Activated CD8-positive, alpha-beta memory T cell treated with anti-CD3 and anti-CD28 coated beads for 1 hour (primary cell): ENCODE data around the gene PTEN.

Experiments
- DNase-seq, 2 donors: peaks; one replicate each; pipeline ENCODE4 v3.0.0-alpha.2; 2020; ENCODE audit warnings: low read depth in 1 of 2; ENCODE audit errors: extremely low read depth in 1 of 2

PTEN gene

DNA sequence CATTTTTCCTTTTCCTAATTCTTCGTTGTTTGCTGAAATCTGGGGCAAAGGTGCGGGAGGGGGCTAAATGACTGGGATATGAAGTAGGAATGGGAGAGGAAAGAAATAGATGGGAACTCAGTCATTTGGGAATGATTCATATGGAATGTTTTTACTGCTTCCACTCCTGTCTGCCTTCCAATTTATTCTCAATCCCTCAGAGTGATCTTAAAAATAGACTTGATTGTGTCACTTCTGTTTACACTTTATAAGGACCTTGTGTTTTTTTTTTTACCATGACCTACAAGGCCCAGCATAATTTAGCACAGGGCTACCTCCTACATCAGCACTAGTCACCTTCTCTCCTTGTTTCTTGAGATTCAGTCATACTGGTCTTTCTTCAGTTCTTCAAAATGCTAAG, 97.9 kb downstream of the PTEN start:
- DNase-seq: no peak

DNA sequence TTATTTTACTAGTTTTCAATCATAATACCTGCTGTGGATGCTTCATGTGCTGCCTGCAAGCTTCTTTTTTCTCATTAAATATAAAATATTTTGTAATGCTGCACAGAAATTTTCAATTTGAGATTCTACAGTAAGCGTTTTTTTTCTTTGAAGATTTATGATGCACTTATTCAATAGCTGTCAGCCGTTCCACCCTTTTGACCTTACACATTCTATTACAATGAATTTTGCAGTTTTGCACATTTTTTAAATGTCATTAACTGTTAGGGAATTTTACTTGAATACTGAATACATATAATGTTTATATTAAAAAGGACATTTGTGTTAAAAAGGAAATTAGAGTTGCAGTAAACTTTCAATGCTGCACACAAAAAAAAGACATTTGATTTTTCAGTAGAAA, 103.0 kb downstream of the PTEN start:
- DNase-seq: no peak

DNA sequence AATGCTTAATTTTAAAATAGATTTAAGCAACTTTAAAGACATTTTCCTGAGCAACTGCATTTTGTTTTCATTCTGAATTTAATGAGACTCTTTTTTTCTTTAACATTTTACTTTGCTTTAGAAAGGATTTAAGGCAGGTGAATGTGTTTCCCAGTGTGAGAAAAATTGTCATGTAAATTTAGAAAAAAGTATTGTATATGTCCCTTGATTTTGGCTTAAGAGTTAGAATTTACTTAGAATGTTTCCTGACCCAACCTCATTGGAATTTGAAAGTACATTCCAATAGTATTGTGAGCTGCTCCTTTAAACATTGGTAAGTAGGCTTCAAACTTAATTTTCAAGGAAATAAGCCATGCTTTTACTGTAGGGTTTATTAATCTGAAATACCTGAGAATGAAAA, 110.2 kb downstream of the PTEN start:
- DNase-seq: no peak

DNA sequence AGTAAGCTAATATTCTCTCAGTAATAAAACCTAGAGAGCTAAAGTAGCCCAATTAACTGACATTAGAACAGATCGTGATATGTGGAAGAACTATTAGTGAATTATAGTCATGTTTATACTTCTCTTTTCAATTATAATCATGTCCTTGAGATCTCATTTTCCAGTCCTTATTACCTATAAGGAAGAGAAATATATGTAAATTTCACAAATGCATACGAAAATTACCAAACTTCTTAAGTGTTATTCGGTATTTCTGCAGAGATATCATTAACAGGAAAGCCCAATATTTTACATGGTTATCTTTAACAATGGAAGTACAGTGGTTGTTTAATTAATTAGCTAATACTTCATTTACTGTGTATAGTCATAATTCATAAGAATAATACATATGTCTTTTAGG, 110.7 kb downstream of the PTEN start:
- DNase-seq: no peak

DNA sequence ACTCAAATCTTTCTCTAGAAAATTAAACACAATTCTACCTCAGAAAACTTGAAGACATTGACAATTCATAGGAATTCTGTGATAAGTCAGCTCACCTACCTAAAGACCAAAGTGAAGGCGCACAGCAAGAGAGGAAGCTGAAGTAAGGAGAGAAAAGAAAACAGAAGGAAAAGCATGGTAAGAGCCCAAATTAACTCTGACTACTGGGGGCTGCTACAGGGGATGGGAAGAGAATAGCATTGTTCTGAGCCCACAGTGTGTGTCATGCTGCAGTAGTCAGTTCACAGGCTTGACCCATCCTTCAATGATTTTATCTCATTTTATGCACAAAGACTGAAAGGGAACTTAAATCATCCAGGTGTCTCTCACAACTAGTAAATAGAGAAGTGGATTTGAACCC, 111.3 kb downstream of the PTEN start:
- DNase-seq: no peak

DNA sequence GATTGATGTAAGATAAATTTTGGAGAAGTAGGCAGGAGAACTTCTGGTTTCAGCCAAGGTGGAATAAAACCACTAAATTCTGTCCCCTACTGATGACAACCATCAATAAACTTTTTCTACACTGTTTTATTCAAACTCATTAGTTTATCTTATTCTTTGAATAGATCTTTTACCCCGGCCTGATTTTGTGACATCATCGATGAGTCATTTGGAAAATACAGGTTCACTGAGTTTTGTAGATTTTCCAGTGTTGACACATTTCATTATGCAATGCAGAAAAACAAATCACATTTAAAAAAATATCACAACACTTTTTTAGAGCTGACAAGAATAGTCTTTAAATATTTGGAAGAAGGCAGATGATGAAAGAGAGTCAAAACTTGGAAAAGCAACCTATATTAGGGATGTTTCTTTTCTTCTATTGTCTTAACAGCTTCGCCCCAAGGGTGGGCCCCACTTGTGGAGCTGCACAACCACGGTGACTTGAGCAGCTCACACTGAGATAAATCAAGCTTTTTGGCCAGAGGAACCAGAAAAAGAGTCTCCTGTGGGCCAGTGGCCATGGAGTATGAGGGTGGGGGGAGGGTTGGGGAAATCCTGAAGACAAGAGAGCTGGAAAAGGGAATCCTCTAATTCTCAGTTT, 112.8 kb downstream of the PTEN start:
- DNase-seq: no peak

DNA sequence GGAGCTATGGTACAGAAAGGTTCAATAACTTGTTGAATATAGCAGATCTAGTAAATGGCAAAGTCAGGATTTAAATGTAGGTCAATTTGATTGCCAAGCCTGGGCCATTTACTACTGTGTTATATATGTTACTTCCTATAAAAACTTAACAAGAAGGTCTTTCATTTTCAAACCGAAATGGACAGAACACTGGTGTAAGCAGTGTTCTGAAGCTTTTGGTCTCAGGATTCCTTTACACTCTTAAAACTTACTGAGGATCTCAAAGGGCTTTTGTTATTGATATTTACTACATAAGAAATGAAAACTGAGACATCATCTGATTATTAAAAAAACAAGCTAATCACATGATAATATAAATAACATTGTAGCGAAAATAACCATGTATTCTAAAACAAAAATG, 114.7 kb downstream of the PTEN start:
- DNase-seq: no peak

DNA sequence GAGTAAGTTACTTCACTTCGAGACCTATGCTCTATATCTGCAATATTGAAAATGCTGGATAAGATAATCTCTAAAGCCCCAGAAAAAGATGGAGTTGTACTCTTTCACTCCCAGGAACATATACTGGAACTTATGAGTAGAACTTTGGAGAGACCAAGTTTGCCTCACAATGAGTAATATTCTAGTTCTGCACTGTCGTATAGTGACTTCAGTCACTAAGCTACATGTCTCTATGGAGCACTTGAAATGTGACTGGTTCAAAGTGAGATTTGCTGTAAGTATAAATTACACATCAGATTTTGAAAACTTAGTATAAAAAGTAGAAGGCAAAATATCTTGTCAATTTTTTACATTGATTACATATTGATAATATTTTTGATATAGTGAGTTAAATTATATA, 116.4 kb downstream of the PTEN start:
- no peak for DNase-seq

DNA sequence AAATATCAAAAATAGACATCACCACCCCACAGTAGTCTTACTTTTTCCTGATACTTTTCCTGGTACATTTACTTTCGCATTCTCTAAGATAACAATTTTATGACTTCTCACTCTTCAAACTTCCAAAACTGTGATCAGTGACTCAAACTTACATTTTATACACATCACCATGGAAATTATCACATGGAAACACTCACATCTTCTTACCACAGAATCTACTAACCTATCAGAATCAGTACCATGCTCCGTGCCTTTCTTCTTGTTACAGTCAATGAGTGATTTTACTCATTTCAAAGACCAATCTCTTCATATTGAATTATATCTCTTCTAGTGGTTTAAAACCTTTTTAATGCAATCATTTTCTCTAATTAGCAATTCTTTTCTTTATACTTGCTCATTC, 120.3 kb downstream of the PTEN start:
- no peak for DNase-seq

DNA sequence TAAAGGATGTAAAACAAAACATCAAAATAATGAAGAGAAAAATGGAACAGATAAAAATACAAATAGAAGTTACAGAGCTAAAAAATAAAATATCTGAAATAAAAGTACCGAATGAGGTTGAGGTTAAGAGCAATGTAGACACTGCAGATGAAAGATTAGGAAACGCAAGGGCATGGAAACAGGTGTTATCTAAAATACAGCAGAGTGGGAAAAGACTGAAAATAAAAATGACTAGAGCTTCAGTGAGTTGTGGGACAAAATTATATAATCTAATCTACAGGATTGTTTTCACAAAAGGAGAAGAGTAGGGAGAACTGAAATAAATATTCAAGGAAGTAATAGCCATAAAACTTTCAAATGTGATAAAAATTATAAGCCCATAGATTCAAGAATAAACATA, 123.8 kb downstream of the PTEN start:
- no peak for DNase-seq

DNA sequence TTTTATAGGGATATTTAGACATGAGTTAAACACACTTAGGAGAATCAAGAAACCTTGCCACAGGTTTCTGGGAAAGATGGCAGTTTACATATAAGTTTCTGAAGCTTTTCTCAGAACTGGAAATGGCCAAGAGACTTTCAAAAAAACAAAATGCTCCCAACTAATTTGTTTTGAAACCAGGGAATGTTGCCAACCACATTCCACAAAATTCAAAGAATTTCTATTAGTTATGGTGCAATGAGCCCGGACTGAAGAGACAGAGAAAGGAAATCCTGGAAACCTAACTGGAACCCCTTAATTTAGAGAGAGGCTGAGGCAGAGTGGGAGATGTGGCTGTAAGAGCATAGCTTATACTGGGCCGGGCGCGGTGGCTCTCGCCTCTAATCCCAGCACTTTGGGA, 128.5 kb downstream of the PTEN start:
- no peak for DNase-seq

DNA sequence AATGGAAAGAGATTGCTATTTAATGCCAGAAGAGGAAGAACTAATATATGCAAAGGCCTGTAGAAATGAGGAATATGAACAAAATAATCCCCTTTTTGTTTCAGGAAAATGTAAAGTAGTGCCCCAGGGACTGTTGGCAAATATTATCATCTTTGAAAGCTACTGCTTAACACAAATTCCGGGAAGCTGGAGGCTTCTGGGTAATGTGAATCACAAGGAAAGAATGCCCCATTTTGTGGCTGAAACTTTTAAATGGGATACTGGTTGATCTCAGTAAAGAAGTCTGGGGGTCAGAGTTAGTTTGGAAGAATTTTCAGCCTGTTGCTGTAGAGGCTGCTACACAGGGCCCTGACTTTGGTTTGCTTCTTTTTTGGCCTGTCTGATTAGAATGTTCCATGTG, 141.0 kb downstream of the PTEN start:
- no peak for DNase-seq

DNA sequence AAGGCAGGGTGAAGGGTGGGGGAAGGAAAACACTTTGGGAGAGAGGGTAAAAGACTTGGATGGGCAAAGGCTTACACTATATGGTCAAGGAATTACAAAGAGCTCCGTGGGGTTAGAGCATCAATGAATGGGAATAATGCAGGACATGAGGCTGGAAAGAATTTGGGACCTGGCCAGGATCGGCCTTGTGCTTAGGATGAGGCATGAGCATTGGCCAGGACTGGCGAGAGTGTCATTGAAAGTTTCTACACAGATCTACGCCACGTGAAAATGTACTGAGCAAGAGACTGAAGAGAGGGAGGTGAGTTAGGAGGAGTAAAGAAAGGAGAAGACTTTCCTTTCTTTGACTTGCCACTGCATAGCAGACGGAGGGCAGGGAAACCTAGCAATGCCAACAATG, 142.8 kb downstream of the PTEN start:
- no peak for DNase-seq

DNA sequence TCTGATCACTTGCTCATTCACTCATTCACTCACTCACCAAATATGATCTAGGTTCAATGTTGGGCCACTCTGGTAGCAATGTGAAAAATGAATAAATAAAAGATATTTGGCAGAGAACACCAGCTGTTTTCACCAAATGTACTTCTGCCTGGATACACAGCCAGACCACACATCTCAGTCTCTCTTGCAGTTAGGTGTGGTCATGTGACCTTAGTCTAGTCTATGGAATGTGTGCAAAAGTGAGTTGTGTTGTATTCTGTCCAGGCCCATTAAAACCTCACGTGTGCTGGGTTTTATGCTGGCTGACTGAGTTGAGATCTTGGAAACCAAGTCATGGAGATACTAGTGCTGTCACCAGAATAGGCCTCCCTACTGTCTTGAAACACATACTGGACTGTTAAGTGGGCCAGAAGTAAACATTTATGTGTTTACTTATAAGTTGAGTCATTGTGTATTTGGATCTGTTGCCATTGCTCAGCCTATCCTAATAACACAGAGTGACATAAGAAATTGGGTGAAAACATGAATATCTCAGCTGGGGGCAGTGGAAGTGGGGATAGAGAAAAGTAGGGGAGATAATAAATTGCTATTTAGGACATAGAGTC, 145.5 kb downstream of the PTEN start:
- DNase-seq: no peak

DNA sequence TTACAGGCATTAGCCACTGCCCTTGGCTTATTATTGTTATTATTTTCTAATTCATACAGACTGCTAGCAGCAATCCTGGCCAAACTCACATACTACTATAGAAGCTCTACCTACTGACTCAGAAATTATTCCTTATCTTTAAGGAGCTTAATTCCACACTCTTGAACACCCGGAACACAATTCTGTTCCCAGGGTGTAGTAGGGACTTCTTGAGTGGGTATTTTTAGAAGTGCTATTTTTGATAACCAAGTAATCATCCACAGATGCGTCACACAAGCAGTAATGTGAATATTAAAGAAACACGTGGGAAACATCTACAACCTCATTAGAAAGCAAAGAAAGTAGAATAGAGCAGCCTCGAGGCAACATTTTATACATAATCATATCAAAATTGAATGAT, 149.2 kb downstream of the PTEN start:
- DNase-seq: no peak

DNA sequence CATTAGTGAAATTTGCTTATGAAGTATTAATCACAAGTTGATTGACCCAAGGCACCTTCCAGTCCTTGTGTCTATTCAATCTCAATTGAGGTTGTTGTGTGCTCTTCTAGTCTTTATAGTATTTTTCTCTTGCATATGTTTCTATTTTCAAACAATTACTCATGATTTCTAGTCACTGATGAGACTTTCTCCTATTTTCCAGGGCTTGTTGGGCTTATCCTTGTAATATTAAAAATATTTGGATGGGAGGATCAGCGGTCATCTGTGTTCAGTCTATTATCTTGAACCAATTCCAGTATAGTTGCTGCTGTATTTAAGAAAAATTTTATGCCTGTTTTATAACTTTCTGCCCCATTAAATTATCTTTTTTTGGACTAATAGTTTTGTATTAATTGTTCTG, 154.4 kb downstream of the PTEN start:
- DNase-seq: no peak

DNA sequence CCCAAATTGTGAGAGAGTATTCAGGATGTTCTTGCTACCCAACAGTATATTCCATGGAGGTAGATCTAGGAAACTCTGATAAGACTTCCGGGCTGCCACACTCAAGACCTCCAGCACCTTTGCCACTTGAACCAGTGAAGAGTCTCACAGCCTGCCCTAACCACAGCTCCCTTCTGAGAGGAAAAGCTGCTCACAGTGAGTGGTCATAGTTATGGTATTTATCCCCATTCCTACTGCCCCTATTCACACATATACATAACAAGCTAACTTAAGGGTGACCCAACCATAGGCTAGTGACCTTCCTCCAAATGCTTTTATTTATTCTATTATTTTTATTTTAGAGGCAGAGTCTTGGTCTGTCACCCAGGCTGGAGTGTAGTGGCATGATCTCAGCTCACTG, 156.3 kb downstream of the PTEN start:
- DNase-seq: no peak
